ENCODE measurements around the gene TSC2. TPM values are rescaled to one million over a fixed set of nuclear protein-coding genes. Genes with fewer than 3 reads are reported as not detected.

The TSC2 gene
- total RNA-seq, 2 donors from 2014 or later = 86.3 to 168 TPM

- DNase-seq (ENCODE audit: low spot score) = no peak
- 98% methylated on average over 14 of the region's 19 CpGs for WGBS
- no peak overlapping the region for H3K4me3 ChIP-seq
- intact Hi-C loops (cut with DNase I) = no loop called here
- no peak overlapping the region for H3K27ac ChIP-seq
- H3K27me3 ChIP-seq (replicated peaks; ENCODE audit: insufficient read depth) = no peaks in the 10 kb centered on the region
- no peaks in the 10 kb centered on the region for H3K9me3 ChIP-seq
- peaks cover 5% of the 10 kb centered on the region for H3K4me1 ChIP-seq (replicated peaks)
- peaks cover 12 to 32% of the 10 kb centered on the region in 2 donors for H3K36me3 ChIP-seq
- no peak for TF ChIP-seq POLR2AphosphoS5 (IDR thresholded peaks at IDR 0.05)
- TF ChIP-seq POLR2A (IDR thresholded peaks at IDR 0.05) = no peak
- TF ChIP-seq CTCF (IDR thresholded peaks at IDR 0.05) = no peak
Measured at GRCh38 chr16:2001035-2001434, 46.8 kb upstream of the TSC2 start.

GRCh38 chr16:2001456-2002355, 46.1 kb upstream of the TSC2 start:
- intact Hi-C loops (cut with DNase I) = no loop called here
- peaks cover 5% of the 10 kb centered on the region for H3K4me1 ChIP-seq (replicated peaks)
- no peak overlapping the region for H3K27ac ChIP-seq
- WGBS = 96% methylated on average over 51 of the region's 53 CpGs
- H3K4me3 ChIP-seq = no peak overlapping the region
- H3K36me3 ChIP-seq = peaks cover 12 to 32% of the 10 kb centered on the region in 2 donors
- TF ChIP-seq POLR2A (IDR thresholded peaks at IDR 0.05) (no peak), POLR2AphosphoS5 (IDR thresholded peaks at IDR 0.05) (no peak), CTCF (IDR thresholded peaks at IDR 0.05) (no peak)
- DNase-seq (ENCODE audit: low spot score) = no peak
- H3K27me3 ChIP-seq (replicated peaks; ENCODE audit: insufficient read depth) = no peaks in the 10 kb centered on the region
- no peaks in the 10 kb centered on the region for H3K9me3 ChIP-seq

- 90% methylated on average over 33 of the region's 47 CpGs for WGBS
- intact Hi-C loops (cut with DNase I) = no loop called here
- DNase-seq (ENCODE audit: low spot score) = no peak
- H3K4me3 ChIP-seq = no peak overlapping the region
- no peak overlapping the region for H3K27ac ChIP-seq
- H3K27me3 ChIP-seq (replicated peaks; ENCODE audit: insufficient read depth) = no peaks in the 10 kb centered on the region
- H3K9me3 ChIP-seq = no peaks in the 10 kb centered on the region
- peaks cover 12 to 32% of the 10 kb centered on the region in 2 donors for H3K36me3 ChIP-seq
- H3K4me1 ChIP-seq (replicated peaks) = peaks cover 11% of the 10 kb centered on the region
- TF ChIP-seq POLR2A (IDR thresholded peaks at IDR 0.05) (no peak), CTCF (IDR thresholded peaks at IDR 0.05) (no peak), POLR2AphosphoS5 (IDR thresholded peaks at IDR 0.05) (no peak)
Measured at GRCh38 chr16:2002406-2003230, 45.2 kb upstream of the TSC2 start.

- Histone ChIP-seq H3K27me3 (replicated peaks; ENCODE audit: insufficient read depth) (no peaks in the 10 kb centered on the region), H3K9me3 (no peaks in the 10 kb centered on the region), H3K4me3 (no peak overlapping the region), H3K27ac (no peak overlapping the region), H3K36me3 (peaks cover 12 to 25% of the 10 kb centered on the region in 2 donors), H3K4me1 (replicated peaks) (peaks cover 19% of the 10 kb centered on the region)
- DNase-seq (ENCODE audit: low spot score) = no peak
- WGBS = 88% methylated on average over 8 of the region's 8 CpGs
- TF ChIP-seq POLR2A (IDR thresholded peaks at IDR 0.05) = no peak
- no peak for TF ChIP-seq POLR2AphosphoS5 (IDR thresholded peaks at IDR 0.05)
- TF ChIP-seq CTCF (IDR thresholded peaks at IDR 0.05) = no peak
- intact Hi-C loops (cut with DNase I) = no loop called here
Measured at GRCh38 chr16:2003231-2003826, 44.5 kb upstream of the TSC2 start.
